Stimulated activated CD4-positive, alpha-beta T cell treated with anti-CD3 and anti-CD28 coated beads, Interleukin-15, amount 100 ng/mL, for 24 hours (primary cell): ENCODE results near the gene AKNA.
A peak's percentile ranks its signal among the peaks of the same experiment; 100 is the strongest.

Source experiments
- DNase-seq: peaks from one replicate; pipeline ENCODE4 v3.0.0-alpha.2; 2020

The AKNA gene

GRCh38 chr9:114357911-114358328, 29.9 kb downstream of the AKNA start:
- DNase-seq, result no peak

DNA sequence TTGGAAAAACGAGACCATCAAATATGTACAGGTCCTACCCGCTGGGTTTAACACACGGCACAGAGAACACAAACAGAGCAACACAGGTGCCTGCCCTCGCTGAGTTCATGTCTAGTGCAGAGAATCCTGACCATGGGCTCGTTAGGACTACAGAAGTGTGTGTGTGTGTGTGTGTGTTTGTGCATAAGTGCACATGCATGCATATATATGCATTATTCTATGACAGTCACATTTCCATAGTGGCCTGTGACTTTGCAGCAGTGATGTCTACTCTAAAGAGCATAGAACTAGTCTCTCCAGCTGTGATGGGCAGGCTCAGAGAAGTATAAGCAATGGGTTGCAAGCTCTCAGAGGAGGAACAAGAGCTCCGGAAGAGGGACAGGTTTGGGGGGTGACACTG, 30.4 kb downstream of the AKNA start:
- DNase-seq, result no peak

DNA sequence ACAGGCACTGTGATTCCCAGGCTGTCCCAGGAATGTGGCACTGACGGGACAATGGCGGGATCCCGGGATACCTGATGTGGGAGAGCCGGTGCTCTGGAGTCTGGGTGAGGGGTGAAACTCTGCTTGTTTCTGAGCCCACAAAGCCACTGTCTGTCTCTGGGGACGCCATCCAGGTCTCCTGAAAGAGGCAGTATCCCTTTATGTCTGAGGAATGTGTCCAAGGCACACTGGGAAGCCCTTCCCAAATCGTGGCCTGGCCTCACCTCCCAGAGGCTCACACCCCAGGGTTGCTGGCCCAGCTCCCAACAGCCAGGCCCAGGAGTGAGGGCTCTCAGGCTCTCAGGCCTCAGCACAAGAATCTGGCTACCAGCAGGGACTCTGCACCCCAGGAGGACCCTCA, 31.0 kb downstream of the AKNA start:
- no peak for DNase-seq

- no peak for DNase-seq
Observed at GRCh38 chr9:114355821-114356220, 32.0 kb downstream of the AKNA start.

GRCh38 chr9:114351932-114352331, 35.9 kb downstream of the AKNA start:
- no peak for DNase-seq

DNA sequence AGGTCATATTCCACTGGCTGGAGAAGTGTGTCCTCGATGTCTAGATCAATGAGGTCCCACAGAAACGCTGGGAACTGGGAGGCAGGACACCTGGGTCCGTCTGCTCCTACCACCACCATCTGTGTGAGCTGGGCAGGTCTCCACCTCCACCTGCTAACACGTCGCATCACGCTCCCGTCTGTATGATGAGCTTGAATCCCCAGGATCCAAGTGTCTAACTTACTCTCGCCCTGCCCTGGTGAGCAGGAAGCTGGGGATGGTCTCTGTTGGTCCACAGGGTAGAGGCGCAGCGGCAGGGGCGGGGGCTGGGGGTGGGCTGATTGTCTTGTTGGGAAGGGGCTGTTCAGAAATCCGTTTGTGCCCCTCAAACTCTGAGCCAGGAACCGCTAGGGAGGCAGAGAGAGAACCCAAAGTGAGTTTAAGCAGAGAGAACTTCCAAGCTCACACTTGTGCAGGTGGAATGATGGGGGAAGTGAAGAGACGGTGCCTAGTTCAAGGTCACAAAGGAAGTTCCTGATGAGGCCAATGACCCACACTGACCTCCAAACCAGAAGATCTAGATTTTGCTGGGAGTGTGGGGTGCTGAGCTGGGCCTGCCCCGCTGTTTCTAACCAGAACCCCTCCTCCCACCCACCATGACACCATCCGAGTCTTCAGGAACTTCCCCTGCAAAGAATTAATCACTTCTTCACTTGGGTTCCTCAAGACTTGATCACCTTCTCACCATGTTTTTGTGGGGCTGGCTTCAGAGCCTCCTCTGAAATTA, 37.0 kb downstream of the AKNA start:
- DNase-seq, result no peak

- DNase-seq, result no peak
Observed at GRCh38 chr9:114349713-114350480, 37.9 kb downstream of the AKNA start.

DNA sequence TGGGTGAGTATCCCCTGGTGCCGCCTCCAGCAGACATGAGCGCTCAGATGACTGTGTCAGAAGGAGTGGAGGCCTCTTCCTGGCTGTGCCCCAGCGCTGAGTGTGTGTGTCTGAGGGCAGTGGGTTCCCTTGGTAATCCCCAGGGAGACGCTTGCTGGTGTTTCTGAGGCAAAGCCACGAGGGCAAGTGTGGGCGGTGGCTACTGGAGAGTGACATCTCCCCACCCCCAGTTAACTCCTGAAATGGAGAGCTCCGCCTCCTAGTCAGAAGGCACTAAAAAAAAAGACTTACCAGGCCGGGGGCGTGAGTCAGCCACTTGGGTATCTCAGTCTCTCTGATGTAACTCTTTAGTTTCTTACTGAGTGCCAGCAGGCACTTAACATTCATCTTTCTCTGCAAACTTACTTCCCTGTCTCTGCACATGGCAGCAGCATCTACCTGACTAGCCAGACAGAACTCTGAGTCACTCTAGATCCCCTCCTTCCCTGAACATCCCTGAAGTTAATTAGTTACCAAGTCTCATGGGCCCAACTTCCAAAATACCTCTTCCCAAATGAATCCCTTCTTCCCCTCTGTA, 38.8 kb downstream of the AKNA start:
- DNase-seq, result peak; percentile 95

- no peak for DNase-seq
Observed at GRCh38 chr9:114348261-114348905, 39.4 kb downstream of the AKNA start.

- no peak for DNase-seq
Observed at GRCh38 chr9:114347675-114348074, 40.1 kb downstream of the AKNA start.

GRCh38 chr9:114346146-114346545, 41.6 kb downstream of the AKNA start:
- no peak for DNase-seq

DNA sequence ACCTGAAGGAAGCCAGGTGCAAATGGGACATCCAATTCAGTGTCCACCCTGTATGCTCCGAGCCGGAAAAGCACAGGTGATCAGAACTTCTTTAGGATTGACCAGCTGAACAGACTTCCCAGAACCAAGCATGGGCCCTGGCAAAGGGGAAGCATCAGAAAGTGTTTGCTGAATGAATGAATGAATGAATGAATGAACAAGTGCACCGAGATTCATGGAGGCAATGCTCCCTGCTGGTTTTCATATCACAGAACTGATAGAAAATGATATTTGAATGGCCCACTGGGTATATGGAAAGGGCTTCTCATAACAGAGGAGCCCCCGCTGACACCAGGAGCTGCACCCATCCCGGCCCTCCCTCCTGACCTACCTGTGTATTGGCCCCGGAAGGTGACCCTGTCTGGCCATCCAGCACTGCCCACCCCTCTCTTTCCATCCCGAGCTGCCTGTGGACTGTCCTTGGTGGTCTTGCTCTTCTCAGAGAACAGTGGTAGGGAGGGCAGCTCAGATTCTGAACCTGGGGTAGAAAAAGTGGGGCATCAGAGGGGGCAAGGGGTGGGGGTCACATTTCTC, 42.2 kb downstream of the AKNA start:
- DNase-seq, result no peak

DNA sequence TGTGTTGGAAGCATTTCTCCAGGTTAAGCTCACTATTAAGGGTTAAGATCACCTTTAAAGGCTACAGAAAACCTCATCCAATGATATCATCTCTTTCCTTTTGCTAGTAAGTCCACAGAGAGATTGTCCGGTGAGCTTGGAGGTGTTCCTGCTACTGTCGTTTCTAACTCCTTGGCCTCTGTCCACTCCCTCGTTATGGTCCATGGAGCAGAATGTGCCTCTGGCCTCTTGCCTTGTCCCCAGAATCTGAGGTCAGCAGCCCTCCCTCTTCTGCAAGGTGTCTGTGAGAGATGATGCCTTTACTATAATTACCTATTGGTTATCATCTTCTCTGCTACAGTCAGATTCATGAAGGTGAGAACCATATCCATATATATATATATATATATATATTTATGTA, 43.1 kb downstream of the AKNA start:
- no peak for DNase-seq

DNA sequence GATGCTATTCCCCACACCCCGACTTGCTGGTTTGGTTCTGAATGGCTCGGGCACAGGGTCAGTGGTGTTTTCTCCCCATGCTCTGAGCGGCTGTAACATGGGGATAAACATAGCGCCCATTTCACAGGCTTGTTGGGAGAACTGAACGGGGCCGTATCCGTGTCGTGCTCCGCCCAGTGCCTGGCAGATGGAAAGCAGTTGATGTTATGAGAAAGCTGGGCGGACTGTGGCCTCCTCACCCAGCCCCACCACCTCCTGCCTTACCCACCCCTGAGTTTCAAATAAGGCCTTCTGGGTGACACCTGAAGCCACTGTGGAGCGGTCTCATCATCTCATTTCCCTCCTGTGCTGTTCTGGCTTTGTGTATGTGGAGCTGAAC, 43.6 kb downstream of the AKNA start:
- no peak for DNase-seq

- no peak for DNase-seq
Observed at GRCh38 chr9:114343471-114344187, 44.2 kb downstream of the AKNA start.

DNA sequence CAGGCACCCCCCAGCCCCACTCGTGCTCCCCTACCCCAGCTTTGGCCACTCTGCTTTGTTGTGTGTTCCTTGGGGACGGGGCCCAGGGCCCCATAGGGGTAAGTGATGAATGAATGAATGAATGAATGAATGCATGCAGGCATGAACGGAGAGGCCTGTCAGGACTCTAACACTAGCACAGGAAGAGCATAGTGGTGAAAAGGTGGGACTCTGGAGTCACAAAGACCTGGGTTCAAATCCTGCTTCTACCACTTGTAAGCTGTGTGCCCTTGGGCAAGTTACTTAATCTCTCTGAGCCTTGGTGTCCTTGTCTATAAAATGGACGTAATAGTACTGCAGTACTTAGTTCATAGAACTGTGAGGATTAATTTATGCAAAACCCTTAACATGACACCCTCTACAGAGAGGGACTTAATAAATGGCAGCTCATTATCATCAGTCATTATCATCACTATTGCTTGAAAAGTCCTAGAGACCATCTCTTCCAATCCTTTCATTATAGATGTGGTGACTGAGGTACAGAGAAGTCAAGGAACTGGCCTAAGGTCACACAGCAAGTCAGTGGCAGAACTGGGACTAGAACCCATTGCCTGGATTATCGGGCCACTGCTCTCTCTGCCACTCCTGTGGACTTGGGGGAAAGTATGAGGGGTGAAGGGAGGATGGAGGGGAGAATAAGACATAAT, 44.9 kb downstream of the AKNA start:
- no peak for DNase-seq

DNA sequence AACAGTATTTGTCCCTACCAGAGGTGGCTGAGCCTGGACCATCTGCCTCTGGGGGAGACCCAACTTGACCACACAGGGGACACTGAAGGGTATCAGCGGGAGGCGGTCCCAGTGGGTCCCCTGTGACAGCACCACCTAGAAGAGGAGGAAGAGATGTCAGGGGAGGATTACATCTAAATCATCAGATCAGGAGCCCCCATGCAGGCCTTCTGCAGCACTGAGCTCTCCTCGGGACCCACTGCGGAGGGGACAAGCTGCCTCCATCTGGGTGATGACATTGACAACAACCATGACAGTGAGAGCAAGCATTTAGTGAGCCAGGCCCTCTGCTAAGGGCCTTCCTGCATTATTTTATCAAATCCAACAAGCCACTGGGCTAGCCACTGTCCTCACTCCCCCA, 45.8 kb downstream of the AKNA start:
- no peak for DNase-seq

GRCh38 chr9:114341152-114341830, 46.5 kb downstream of the AKNA start:
- DNase-seq, result no peak

GRCh38 chr9:114339130-114339908, 48.5 kb downstream of the AKNA start:
- DNase-seq, result peak; percentile 66

- DNase-seq, result no peak
Observed at GRCh38 chr9:114338187-114338586, 49.6 kb downstream of the AKNA start.
